PC-3 (cell line): ENCODE data around the gene TMEM156. TPM values are rescaled to one million over a fixed set of nuclear protein-coding genes. Genes with fewer than 3 reads are reported as not detected.
A peak's percentile ranks its signal among the peaks of the same experiment; 100 is the strongest.

Experiments used
- ATAC-seq: fragments of 200-7000 bp; cut with Tn5 transposase; 2 replicates; pipeline ENCODE4 v1.9.1; 2020; ENCODE audit warnings: mild to moderate bottlenecking, moderate library complexity
- BruUV-seq: library from RNA; stranded (reverse); fragments of 400-500 nt; replicated peaks from 2 replicates; lab custom pipeline; 2021; lab: Mats Ljungman, UMichigan
- CTCF ChIA-PET: fragments of 300-600 bp; sonication (Branson Sonifier 250); formaldehyde crosslinking; loops from one replicate; lab custom pipeline; 2022; ENCODE audit warnings: antibody characterized with exemption; lab: Charles Lee
- POLR2A ChIA-PET: fragments of 300-600 bp; sonication (Branson Sonifier 250); formaldehyde crosslinking; loops from one replicate; lab custom pipeline; 2022; ENCODE audit warnings: antibody characterized with exemption; ENCODE audit not compliant: unreplicated experiment; lab: Charles Lee
- DNase-seq: peaks from one replicate; pipeline ENCODE4 v3.0.0-alpha.2; 2015
- H2AFZ ChIP-seq: fragments of 300-600 bp; sonication (generic); 2 replicates; pipeline ENCODE4 v1.6.0; 2016; ENCODE audit warnings: antibody characterized with exemption, low read length
- H3F3A ChIP-seq: fragments of 300-600 bp; sonication (generic); one replicate; pipeline ENCODE4 v1.6.0; 2017; ENCODE audit warnings: antibody characterized with exemption, low read length, control low read depth, mild to moderate bottlenecking; ENCODE audit not compliant: unreplicated experiment
- H3K27ac ChIP-seq: fragments of 300-600 bp; sonication (generic); 2 replicates; pipeline ENCODE4 v1.5.1; 2016; ENCODE audit warnings: mild to moderate bottlenecking, low read length
- H3K27me3 ChIP-seq: fragments of 300-600 bp; sonication (generic); 2 replicates; pipeline ENCODE4 v1.6.1; 2016; ENCODE audit warnings: low read length, mixed read lengths
- H3K36me3 ChIP-seq: fragments of 300-600 bp; sonication (generic); 2 replicates; pipeline ENCODE4 v1.6.1; 2016; ENCODE audit warnings: low read depth, mixed run types, low read length, mixed read lengths
- H3K4me1 ChIP-seq: fragments of 300-600 bp; sonication (generic); 2 replicates; pipeline ENCODE4 v1.5.1; 2016; ENCODE audit warnings: low read length; ENCODE audit not compliant: insufficient read depth
- H3K4me2 ChIP-seq: fragments of 300-600 bp; sonication (generic); 2 replicates; pipeline ENCODE4 v1.6.0; 2016; ENCODE audit warnings: low read length
- H3K4me3 ChIP-seq: fragments of 300-600 bp; sonication (generic); 2 replicates; pipeline ENCODE4 v1.5.1; 2016; ENCODE audit warnings: mild to moderate bottlenecking, low read length, mixed read lengths
- H3K79me2 ChIP-seq: fragments of 300-600 bp; sonication (generic); 2 replicates; pipeline ENCODE4 v1.6.1; 2017; ENCODE audit warnings: low read length, mixed read lengths
- H3K9ac ChIP-seq: fragments of 300-600 bp; sonication (generic); 2 replicates; pipeline ENCODE4 v1.6.0; 2016; ENCODE audit warnings: mild to moderate bottlenecking, low read length
- H3K9me2 ChIP-seq: fragments of 300-600 bp; sonication (generic); replicated peaks from 2 replicates; pipeline ENCODE4 v1.6.1; 2016; ENCODE audit warnings: mixed run types, low read length, mixed read lengths
- H3K9me3 ChIP-seq: fragments of 300-600 bp; sonication (generic); 2 replicates; pipeline ENCODE4 v1.6.1; 2016; ENCODE audit warnings: low read length, mixed read lengths
- H4K20me1 ChIP-seq: fragments of 300-600 bp; sonication (generic); 2 replicates; pipeline ENCODE4 v1.6.1; 2016; ENCODE audit warnings: low read length, mixed read lengths
- CTCF ChIP-seq: fragments of 300-600 bp; sonication (generic); conservative IDR thresholded peaks from 2 replicates; pipeline ENCODE4 v1.5.1; 2017; ENCODE audit warnings: antibody characterized with exemption, low read depth, mild to moderate bottlenecking, low read length
- EZH2 ChIP-seq: fragments of 300-600 bp; sonication (generic); IDR thresholded peaks from one replicate; pipeline ENCODE4 v1.6.1; 2017; ENCODE audit warnings: antibody characterized with exemption, mild to moderate bottlenecking, low read length; ENCODE audit not compliant: unreplicated experiment
- EZH2phosphoT487 ChIP-seq: fragments of 300-600 bp; sonication (generic); IDR thresholded peaks from 2 replicates; pipeline ENCODE4 v1.6.1; 2018; ENCODE audit warnings: mild to moderate bottlenecking, antibody characterized with exemption, low read length, borderline replicate concordance
- intact Hi-C: fragments of 100-400 bp; cut with micrococcal nuclease; formaldehyde crosslinking; loops from 2 replicates; pipeline ENCODE4 v1.9.0; 2023
- total RNA-seq: library from RNA; depleted of rRNA; stranded (reverse); fragments of >200 nt; gene quantifications from 2 replicates; pipeline ENCODE4 v1.2.3, GENCODE V29; 2014

The TMEM156 gene
- total RNA-seq, 1 experiment from 2014 or later, result 41.5 TPM

DNA sequence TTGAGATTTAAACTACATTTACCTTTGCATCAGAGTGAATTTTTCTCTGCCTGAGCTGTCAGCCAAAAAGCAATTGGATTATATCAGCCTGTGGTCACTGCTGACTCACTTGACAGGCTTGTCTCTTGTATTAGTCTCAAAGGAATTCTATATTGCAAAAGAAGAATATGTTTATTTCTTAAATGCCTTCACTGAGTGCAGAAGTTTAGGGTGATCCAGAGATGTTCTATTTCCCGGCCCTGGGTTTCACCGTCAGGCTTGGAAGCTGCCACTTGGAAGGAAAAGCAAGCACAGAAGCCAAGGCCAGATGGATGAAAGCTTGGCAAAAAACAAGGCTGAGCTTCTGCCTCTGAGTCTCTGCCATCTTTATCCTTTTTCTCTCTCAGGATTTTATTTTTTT lies 83.7 kb downstream of the TMEM156 start:
- Histone ChIP-seq H3K4me3 (no peak overlapping the region), H2AFZ (no peak overlapping the region), H3K27ac (peak overlapping the region; percentile 54), H3K36me3 (no peaks in the 10 kb centered on the region), H3K9me2 (no peaks in the 10 kb centered on the region), H3F3A (no peaks in the 10 kb centered on the region), H3K4me1 (peaks cover 21% of the 10 kb centered on the region), H3K4me2 (peak overlapping the region; percentile 54; the same call in 1 of the 2 replicates), H3K9ac (no peak overlapping the region), H3K9me3 (no peaks in the 10 kb centered on the region), H4K20me1 (no peaks in the 10 kb centered on the region), H3K27me3 (no peaks in the 10 kb centered on the region), H3K79me2 (no peaks in the 10 kb centered on the region)
- ATAC-seq (peak; percentile 86), DNase-seq (peak; percentile 77)
- TF ChIP-seq EZH2phosphoT487 (no peak), CTCF (no peak), EZH2 (no peak)
- intact Hi-C loops, result loop anchor here (1.0 kb wide), 1 partner anchor 187 kb away; no protein-coding TSS in a partner anchor
- POLR2A ChIA-PET, result interaction anchor here (0.5 kb wide), 1 partner anchor 233 kb away, joined by 9 read pairs; no protein-coding TSS in a partner anchor
- no TSS peak for BruUV-seq
- CTCF ChIA-PET, result no interaction called here

DNA sequence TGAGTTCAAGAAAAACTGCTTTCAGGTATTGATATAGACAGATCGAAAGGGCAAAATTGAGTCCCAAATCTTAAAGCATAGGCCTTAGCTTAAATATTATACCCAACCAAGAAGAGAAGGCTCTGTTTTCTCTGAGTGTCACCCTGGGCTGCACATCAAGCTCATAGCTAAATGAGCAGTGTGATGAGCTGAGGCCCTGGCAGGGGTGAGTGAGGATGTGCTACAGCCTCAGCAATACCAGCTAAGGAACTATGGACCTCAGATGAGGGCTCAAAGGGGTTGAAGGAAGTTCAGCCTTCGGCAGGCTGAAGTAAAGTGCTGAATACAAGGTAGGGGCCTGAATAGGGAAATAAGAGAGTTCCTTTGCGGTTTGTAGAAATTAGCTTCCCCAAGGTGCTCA lies 85.3 kb downstream of the TMEM156 start:
- ATAC-seq (no peak), DNase-seq (no peak)
- no TSS peak for BruUV-seq
- Histone ChIP-seq H3K9me3 (no peaks in the 10 kb centered on the region), H3K27ac (no peak overlapping the region), H3K79me2 (no peaks in the 10 kb centered on the region), H4K20me1 (no peaks in the 10 kb centered on the region), H3K9ac (no peak overlapping the region), H3K4me2 (no peak overlapping the region), H2AFZ (no peak overlapping the region), H3K27me3 (no peaks in the 10 kb centered on the region), H3K9me2 (no peaks in the 10 kb centered on the region), H3K4me3 (no peak overlapping the region), H3F3A (no peaks in the 10 kb centered on the region), H3K36me3 (no peaks in the 10 kb centered on the region), H3K4me1 (peaks cover 21% of the 10 kb centered on the region)
- intact Hi-C loops, result no loop called here
- ChIA-PET CTCF (no interaction called here), POLR2A (no interaction called here)
- TF ChIP-seq EZH2 (no peak), CTCF (no peak), EZH2phosphoT487 (no peak)

DNA sequence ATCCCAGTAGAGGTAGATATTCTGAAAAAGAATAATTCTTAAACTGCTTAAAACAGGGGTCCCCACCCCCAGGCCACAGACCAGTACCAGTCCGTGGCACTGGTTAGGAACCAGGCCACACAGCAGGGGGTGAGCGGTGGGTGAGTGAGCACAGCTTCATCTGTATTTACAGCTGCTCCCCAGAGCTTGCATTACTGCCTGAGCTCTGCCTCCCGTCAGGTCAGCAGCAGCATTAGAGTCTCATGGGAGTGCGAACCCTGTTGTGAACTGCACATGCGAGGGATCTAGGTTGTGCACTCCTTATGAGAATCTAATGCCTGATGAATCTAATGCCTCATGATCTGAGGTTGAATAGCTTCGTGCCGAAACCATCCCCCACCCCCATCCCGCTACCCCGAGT lies 87.8 kb downstream of the TMEM156 start:
- Histone ChIP-seq H2AFZ (no peak overlapping the region), H4K20me1 (no peaks in the 10 kb centered on the region), H3K4me3 (no peak overlapping the region), H3K79me2 (no peaks in the 10 kb centered on the region), H3K9me2 (no peaks in the 10 kb centered on the region), H3K4me2 (no peak overlapping the region), H3K9me3 (no peaks in the 10 kb centered on the region), H3K9ac (no peak overlapping the region), H3K27ac (no peak overlapping the region), H3F3A (no peaks in the 10 kb centered on the region), H3K36me3 (no peaks in the 10 kb centered on the region), H3K27me3 (no peaks in the 10 kb centered on the region), H3K4me1 (peaks cover 16% of the 10 kb centered on the region)
- TF ChIP-seq EZH2phosphoT487 (no peak), EZH2 (no peak), CTCF (no peak)
- intact Hi-C loops, result no loop called here
- no TSS peak for BruUV-seq
- CTCF ChIA-PET, result no interaction called here
- POLR2A ChIA-PET, result no interaction called here
- ATAC-seq (no peak), DNase-seq (no peak)
